GM12873 (cell line): ENCODE data around the gene MMP2.

Source experiments
- CTCF ChIP-seq: IDR thresholded peaks from 2 replicates; pipeline ENCODE4 v1.5.1; 2012; ENCODE audit warnings: low read depth, mild to moderate bottlenecking, moderate library complexity, low read length, control low read depth; ENCODE audit not compliant: insufficient read depth; ENCODE audit errors: missing control alignments

Gene MMP2

GRCh38 chr16:55501549-55502322 lies 22.7 kb downstream of the MMP2 start:
- peak; percentile 37 for TF ChIP-seq CTCF

- TF ChIP-seq CTCF: no peak
Observed at GRCh38 chr16:55502801-55503366, 23.9 kb downstream of the MMP2 start.

- TF ChIP-seq CTCF: no peak
Observed at GRCh38 chr16:55503726-55504550, 24.9 kb downstream of the MMP2 start.

- no peak for TF ChIP-seq CTCF
Observed at GRCh38 chr16:55505333-55506015, 26.5 kb downstream of the MMP2 start.

- no peak for TF ChIP-seq CTCF
Observed at GRCh38 chr16:55506083-55506482, 27.1 kb downstream of the MMP2 start.

- TF ChIP-seq CTCF: no peak
Observed at GRCh38 chr16:55506708-55507107, 27.7 kb downstream of the MMP2 start.
